CD14-positive monocyte (primary cell): ENCODE data around the gene SHROOM2. TPM values are rescaled to one million over a fixed set of nuclear protein-coding genes. Genes with fewer than 3 reads are reported as not detected.

ENCODE experiments used
- DNase-seq, 3 donors: peaks; one replicate each; pipeline ENCODE4 v3.0.0-alpha.2; 2011 to 2022
- H2AFZ ChIP-seq: 2 replicates; pipeline ENCODE4 v1.6.0; 2012; ENCODE audit warnings: mild to moderate bottlenecking, low read depth, low read length, inconsistent platforms; ENCODE audit not compliant: insufficient read depth, poor library complexity, severe bottlenecking
- H3K27ac ChIP-seq, 2 donors: 1 replicate in 1 of 2; 2 replicates in 1 of 2; pipeline ENCODE4 v1.5.1; 2012 to 2013; ENCODE audit warnings: low read length in 2 of 2, control low read depth in 1 of 2, inconsistent platforms in 1 of 2, low read depth in 1 of 2, mild to moderate bottlenecking in 1 of 2
- H3K27me3 ChIP-seq, 2 donors: one replicate each; pipeline versions ENCODE4 v1.6.0 to v1.6.1; 2011 to 2013; ENCODE audit warnings: low read length in 2 of 2; ENCODE audit not compliant: control insufficient read depth in 2 of 2, insufficient read depth in 2 of 2
- H3K36me3 ChIP-seq, 2 donors: replicated peaks in 1 of 2; 1 replicate in 1 of 2; 2 replicates in 1 of 2; pipeline versions ENCODE4 v1.5.1 to v1.6.1; 2012 to 2013; ENCODE audit warnings: low read length in 2 of 2, control low read depth in 1 of 2, inconsistent platforms in 1 of 2, mild to moderate bottlenecking in 1 of 2; ENCODE audit not compliant: insufficient read depth in 2 of 2, control insufficient read depth in 1 of 2
- H3K4me1 ChIP-seq, 2 donors: 1 replicate in 1 of 2; 2 replicates in 1 of 2; pipeline versions ENCODE4 v1.5.1 to v1.6.1; 2012 to 2013; ENCODE audit warnings: low read length in 2 of 2, control low read depth in 1 of 2, inconsistent platforms in 1 of 2, mild to moderate bottlenecking in 1 of 2, moderate library complexity in 1 of 2; ENCODE audit not compliant: insufficient read depth in 2 of 2, control insufficient read depth in 1 of 2
- H3K4me2 ChIP-seq: replicated peaks from 2 replicates; pipeline ENCODE3; 2012; ENCODE audit warnings: low read length, moderate library complexity, mild to moderate bottlenecking; ENCODE audit not compliant: poor library complexity, severe bottlenecking; ENCODE audit errors: extremely low read depth
- H3K4me3 ChIP-seq, 3 experiments: fragments of 200-600 bp in 1 of 3; sonication (generic) in 1 of 3; replicated peaks in 1 of 3; 1 replicate in 2 of 3; 2 replicates in 1 of 3; pipeline ENCODE4 v1.5.1; 2011 to 2013; ENCODE audit warnings: low read length in 3 of 3, mild to moderate bottlenecking in 3 of 3, control low read depth in 2 of 3, low read depth in 2 of 3, inconsistent platforms in 1 of 3, moderate library complexity in 1 of 3
- H3K79me2 ChIP-seq: 2 replicates; pipeline ENCODE4 v1.6.0; 2012; ENCODE audit warnings: mild to moderate bottlenecking, control low read depth, inconsistent platforms, low read length, moderate library complexity; ENCODE audit not compliant: insufficient read depth
- H3K9ac ChIP-seq: 2 replicates; pipeline ENCODE4 v1.6.0; 2017; ENCODE audit warnings: low read length, mild to moderate bottlenecking; ENCODE audit not compliant: insufficient read depth, poor library complexity, severe bottlenecking
- H3K9me3 ChIP-seq, 2 donors: replicated peaks in 1 of 2; 1 replicate in 1 of 2; 2 replicates in 1 of 2; pipeline versions ENCODE4 v1.5.1 to v1.6.1; 2012 to 2013; ENCODE audit warnings: low read length in 2 of 2, control low read depth in 1 of 2; ENCODE audit not compliant: control insufficient read depth in 1 of 2, insufficient read depth in 1 of 2
- H4K20me1 ChIP-seq: 2 replicates; pipeline ENCODE4 v1.6.0; 2012; ENCODE audit warnings: mild to moderate bottlenecking, low read length, control low read depth, moderate library complexity; ENCODE audit not compliant: insufficient read depth
- H3K27ac Mint-ChIP-seq, 7 donors: one replicate each; pipeline ENCODE4 v1.8.0; 2020; ENCODE audit warnings: mild to moderate bottlenecking in 7 of 7, mixed read lengths in 7 of 7, moderate library complexity in 6 of 7, inconsistent platforms in 2 of 7
- H3K27me3 Mint-ChIP-seq, 3 donors: one replicate each; pipeline ENCODE4 v1.8.0; 2021 to 2022; ENCODE audit warnings: low read depth in 3 of 3, mild to moderate bottlenecking in 3 of 3, mixed read lengths in 3 of 3, moderate library complexity in 3 of 3, inconsistent platforms in 1 of 3
- H3K36me3 Mint-ChIP-seq, 2 donors: one replicate each; pipeline ENCODE4 v1.8.0; 2020; ENCODE audit warnings: mixed read lengths in 2 of 2, inconsistent platforms in 1 of 2, mild to moderate bottlenecking in 1 of 2
- H3K4me1 Mint-ChIP-seq: one replicate; pipeline ENCODE4 v1.8.0; 2020; ENCODE audit warnings: mild to moderate bottlenecking, mixed read lengths
- H3K4me3 Mint-ChIP-seq, 2 donors: one replicate each; pipeline ENCODE4 v1.8.0; 2020; ENCODE audit warnings: mild to moderate bottlenecking in 2 of 2, mixed read lengths in 2 of 2, moderate library complexity in 1 of 2
- H3K9me3 Mint-ChIP-seq, 7 donors: one replicate each; pipeline ENCODE4 v1.8.0; 2020 to 2022; ENCODE audit warnings: mixed read lengths in 7 of 7, mild to moderate bottlenecking in 6 of 7, moderate library complexity in 6 of 7, inconsistent platforms in 2 of 7
- WGBS: methylation state at CpG from one replicate; pipeline ENCODE4 v1.1.5; 2013; ENCODE audit warnings: missing lambda C conversion rate; ENCODE audit not compliant: insufficient coverage; 5-methylcytosine and 5-hydroxymethylcytosine counted together
- intact Hi-C, 2 donors: fragments of 100-400 bp; cut with micrococcal nuclease; formaldehyde crosslinking; loops; one replicate each; pipeline versions ENCODE4 v1.15.0 to v1.15.1; 2023
- polyA plus RNA-seq, 3 donors: library from polyadenylated mRNA; depleted of rRNA in 1 of 3; unstranded in 2 of 3; stranded (reverse) in 1 of 3; fragments of 300-500 nt in 2 of 3; fragments of >200 nt in 1 of 3; fragmentation: Illumina TruSeq in 2 of 3; gene quantifications; 1 replicate in 2 of 3; 2 replicates in 1 of 3; pipeline ENCODE4 v1.2.3, GENCODE V29; 2012 to 2021
- TF ChIP-seq, protein P1 (sequence below): fragments of 200-600 bp; IDR thresholded peaks from one replicate; pipeline ENCODE4 v1.8.0; 2022; ENCODE audit warnings: antibody characterized with exemption, mild to moderate bottlenecking

Gene SHROOM2
- polyA plus RNA-seq, 3 donors = not detected

DNA sequence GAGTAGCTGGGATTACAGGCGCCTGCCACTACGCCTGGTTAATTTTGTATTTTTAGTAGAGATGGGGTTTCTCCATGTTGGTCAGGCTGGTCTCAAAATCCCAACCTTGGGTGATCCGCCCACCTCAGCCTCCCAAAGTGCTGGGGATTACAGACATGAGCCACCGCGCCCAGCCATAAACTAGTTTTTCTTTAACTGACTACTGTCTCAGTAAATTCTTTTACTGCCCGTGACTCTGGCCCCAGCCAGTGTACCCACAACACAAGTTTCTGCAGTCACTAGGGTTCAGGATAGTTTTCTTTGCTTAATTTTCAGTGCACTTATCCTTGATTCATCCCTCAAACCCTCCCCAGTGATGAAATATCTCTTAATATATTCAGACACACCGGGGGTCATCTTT is 8.3 kb downstream of the SHROOM2 start:
- Histone ChIP-seq H3K36me3 (no peaks in the 10 kb centered on the region), H3K9me3 (no peaks in the 10 kb centered on the region), H4K20me1 (no peaks in the 10 kb centered on the region), H3K9ac (no peak overlapping the region), H3K27ac (no peak overlapping the region), H3K27me3 (peaks cover 0 to 12% of the 10 kb centered on the region in 2 donors), H3K4me1 (no peaks in the 10 kb centered on the region), H3K79me2 (no peaks in the 10 kb centered on the region), H3K4me2 (no peak overlapping the region), H2AFZ (no peak overlapping the region), H3K4me3 (no peak overlapping the region)
- intact Hi-C loops = no loop called here
- no peaks in the 10 kb centered on the region for H3K4me1 Mint-ChIP-seq
- DNase-seq = no peak
- no peak overlapping the region for H3K4me3 Mint-ChIP-seq
- no peak overlapping the region for H3K27ac Mint-ChIP-seq
- H3K9me3 Mint-ChIP-seq = peaks cover 6 to 18% (median 12%) of the 10 kb centered on the region in 7 donors
- H3K36me3 Mint-ChIP-seq = no peaks in the 10 kb centered on the region
- peaks cover 17 to 48% (median 27%) of the 10 kb centered on the region in 3 donors for H3K27me3 Mint-ChIP-seq
- TF ChIP-seq, protein P1, sequence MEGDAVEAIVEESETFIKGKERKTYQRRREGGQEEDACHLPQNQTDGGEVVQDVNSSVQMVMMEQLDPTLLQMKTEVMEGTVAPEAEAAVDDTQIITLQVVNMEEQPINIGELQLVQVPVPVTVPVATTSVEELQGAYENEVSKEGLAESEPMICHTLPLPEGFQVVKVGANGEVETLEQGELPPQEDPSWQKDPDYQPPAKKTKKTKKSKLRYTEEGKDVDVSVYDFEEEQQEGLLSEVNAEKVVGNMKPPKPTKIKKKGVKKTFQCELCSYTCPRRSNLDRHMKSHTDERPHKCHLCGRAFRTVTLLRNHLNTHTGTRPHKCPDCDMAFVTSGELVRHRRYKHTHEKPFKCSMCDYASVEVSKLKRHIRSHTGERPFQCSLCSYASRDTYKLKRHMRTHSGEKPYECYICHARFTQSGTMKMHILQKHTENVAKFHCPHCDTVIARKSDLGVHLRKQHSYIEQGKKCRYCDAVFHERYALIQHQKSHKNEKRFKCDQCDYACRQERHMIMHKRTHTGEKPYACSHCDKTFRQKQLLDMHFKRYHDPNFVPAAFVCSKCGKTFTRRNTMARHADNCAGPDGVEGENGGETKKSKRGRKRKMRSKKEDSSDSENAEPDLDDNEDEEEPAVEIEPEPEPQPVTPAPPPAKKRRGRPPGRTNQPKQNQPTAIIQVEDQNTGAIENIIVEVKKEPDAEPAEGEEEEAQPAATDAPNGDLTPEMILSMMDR = no peak
- 100% methylated on average over 1 of the region's 7 CpGs for WGBS

DNA sequence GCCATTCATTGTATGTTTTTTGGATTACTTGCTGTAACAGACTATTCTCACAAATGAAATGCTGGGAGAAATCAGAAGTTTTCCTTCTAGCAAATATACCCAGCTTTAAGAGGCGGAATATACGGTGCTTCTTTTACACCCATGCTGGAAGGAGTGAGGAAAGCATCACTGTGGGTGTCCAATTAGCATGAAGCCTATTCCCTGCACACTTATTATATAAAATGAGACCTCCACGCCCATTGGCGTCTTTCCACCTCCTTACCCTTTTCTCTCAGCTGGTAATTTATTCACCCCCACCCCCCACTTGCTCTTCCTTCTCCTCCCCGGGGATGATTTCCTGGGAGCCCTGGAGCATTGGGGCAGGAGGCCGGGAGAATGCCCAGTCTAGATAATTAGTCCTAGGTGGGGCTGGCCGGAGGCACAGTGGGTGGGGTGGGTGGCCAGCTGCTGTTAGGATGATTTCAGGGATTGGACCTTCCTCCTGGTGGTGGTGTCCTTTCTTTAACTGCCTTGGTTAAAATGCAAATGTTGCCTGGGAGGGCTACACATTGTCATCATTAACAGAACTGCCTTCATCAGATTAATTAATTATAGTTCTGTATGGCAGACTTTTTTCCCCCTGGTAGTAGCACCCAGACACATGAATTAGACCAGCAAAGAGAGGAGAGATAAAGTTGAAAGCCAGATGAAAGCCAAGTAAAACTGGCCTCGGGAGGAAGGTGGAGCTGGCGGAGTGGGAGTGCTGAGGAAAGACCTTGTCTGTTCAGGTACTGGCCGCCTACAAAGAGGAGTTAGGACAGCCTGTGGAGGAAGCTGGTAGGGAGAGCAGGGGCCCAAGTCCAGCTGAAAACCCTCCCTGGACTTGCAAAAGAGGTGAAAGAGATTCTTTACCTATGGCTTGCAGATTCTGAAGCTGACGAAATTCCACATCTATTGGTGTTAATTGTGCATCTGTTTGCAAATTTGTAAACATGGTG is 11.4 kb downstream of the SHROOM2 start:
- Histone ChIP-seq H3K79me2 (no peaks in the 10 kb centered on the region), H3K27ac (no peak overlapping the region), H3K4me1 (no peaks in the 10 kb centered on the region), H3K4me2 (no peak overlapping the region), H3K9ac (no peak overlapping the region), H3K27me3 (peaks cover 0 to 4% of the 10 kb centered on the region in 2 donors), H2AFZ (no peak overlapping the region), H4K20me1 (no peaks in the 10 kb centered on the region), H3K9me3 (peaks cover 3 to 5% of the 10 kb centered on the region in 2 donors), H3K4me3 (no peak overlapping the region), H3K36me3 (no peaks in the 10 kb centered on the region)
- WGBS = 100% methylated on average over 2 of the region's 11 CpGs
- H3K27ac Mint-ChIP-seq = no peak overlapping the region
- H3K36me3 Mint-ChIP-seq = no peaks in the 10 kb centered on the region
- no peak overlapping the region for H3K4me3 Mint-ChIP-seq
- H3K27me3 Mint-ChIP-seq = peaks cover 13 to 39% (median 17%) of the 10 kb centered on the region in 3 donors
- peaks cover 12 to 27% (median 21%) of the 10 kb centered on the region in 7 donors for H3K9me3 Mint-ChIP-seq
- intact Hi-C loops = no loop called here
- DNase-seq = no peak
- TF ChIP-seq, protein P1 = no peak
- H3K4me1 Mint-ChIP-seq = no peaks in the 10 kb centered on the region
